Activated CD4-positive, alpha-beta T cell treated with anti-CD3 and anti-CD28 coated beads, Interleukin-2, amount 10 ng/mL, durations not matched to agents 24 days and 14 days (primary cell): ENCODE results near the gene ABHD14A. TPM values are rescaled to one million over a fixed set of nuclear protein-coding genes. Genes with fewer than 3 reads are reported as not detected.

ENCODE experiments used
- DNase-seq: peaks from one replicate; pipeline ENCODE4 v3.0.0; 2022
- H3K27ac Mint-ChIP-seq: one replicate; pipeline ENCODE4 v1.8.0; 2022; ENCODE audit warnings: mild to moderate bottlenecking, mixed read lengths
- H3K27me3 Mint-ChIP-seq: one replicate; pipeline ENCODE4 v1.8.0; 2022; ENCODE audit warnings: mixed read lengths
- H3K36me3 Mint-ChIP-seq: one replicate; pipeline ENCODE4 v1.8.0; 2022; ENCODE audit warnings: low read depth, mild to moderate bottlenecking, mixed read lengths
- H3K4me1 Mint-ChIP-seq: one replicate; pipeline ENCODE4 v1.8.0; 2021; ENCODE audit warnings: mixed read lengths
- H3K4me3 Mint-ChIP-seq: one replicate; pipeline ENCODE4 v1.8.0; 2022; ENCODE audit warnings: mild to moderate bottlenecking, moderate library complexity, mixed read lengths
- H3K9me3 Mint-ChIP-seq: one replicate; pipeline ENCODE4 v1.8.0; 2021; ENCODE audit warnings: mixed read lengths
- intact Hi-C: fragments of 100-400 bp; cut with micrococcal nuclease; formaldehyde crosslinking; loops from one replicate; pipeline ENCODE4 v1.15.1; 2023
- total RNA-seq: library from RNA; stranded (reverse); gene quantifications from 2 replicates; pipeline ENCODE4 v1.2.3, GENCODE V29; 2022

The ABHD14A gene
- total RNA-seq, 1 donor from 2014 or later: 12.3 TPM

DNA sequence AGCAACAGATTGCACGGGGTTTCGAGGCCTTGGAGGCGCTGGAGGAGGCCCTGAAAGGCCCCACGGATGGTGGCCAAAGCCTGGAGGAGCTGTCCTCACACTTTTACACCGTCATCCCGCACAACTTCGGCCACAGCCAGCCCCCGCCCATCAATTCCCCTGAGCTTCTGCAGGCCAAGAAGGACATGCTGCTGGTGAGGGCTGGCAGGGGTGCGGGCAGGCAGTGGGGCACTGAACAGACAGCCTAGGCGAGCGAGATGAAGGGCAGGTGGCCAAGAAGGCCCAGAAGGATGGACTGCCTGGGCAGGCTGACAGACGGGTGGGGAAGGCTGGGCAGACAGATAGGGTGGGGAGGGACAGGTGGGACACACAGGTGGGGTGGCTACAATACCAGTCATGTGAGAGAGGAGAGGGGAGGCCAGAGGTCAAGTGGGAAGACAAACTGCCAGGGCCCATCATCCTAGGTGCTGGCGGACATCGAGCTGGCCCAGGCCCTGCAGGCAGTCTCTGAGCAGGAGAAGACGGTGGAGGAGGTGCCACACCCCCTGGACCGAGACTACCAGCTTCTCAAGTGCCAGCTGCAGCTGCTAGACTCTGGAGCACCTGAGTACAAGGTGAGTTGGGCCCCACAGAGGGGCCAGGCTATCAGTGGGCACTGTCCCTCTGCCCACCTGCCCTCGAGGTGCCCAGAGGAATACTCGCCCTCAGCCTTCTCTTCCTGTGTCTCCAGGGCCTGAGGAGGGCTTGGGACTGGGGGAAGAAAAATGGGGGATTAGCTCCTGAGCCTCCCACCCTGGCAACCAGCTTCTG is 29.6 kb upstream of the ABHD14A start:
- Mint-ChIP-seq H3K4me3 (no peak overlapping the region), H3K9me3 (no peaks in the 10 kb centered on the region), H3K27me3 (no peaks in the 10 kb centered on the region), H3K36me3 (peaks cover 10% of the 10 kb centered on the region), H3K4me1 (peaks cover 14% of the 10 kb centered on the region), H3K27ac (no peak overlapping the region)
- intact Hi-C loops: no loop called here
- DNase-seq: no peak

GRCh38 chr3:51945926-51946705 is 28.7 kb upstream of the ABHD14A start:
- no peaks in the 10 kb centered on the region for H3K27me3 Mint-ChIP-seq
- no peak for DNase-seq
- no peak overlapping the region for H3K4me3 Mint-ChIP-seq
- intact Hi-C loops: no loop called here
- H3K9me3 Mint-ChIP-seq: no peaks in the 10 kb centered on the region
- H3K4me1 Mint-ChIP-seq: peaks cover 5% of the 10 kb centered on the region
- H3K27ac Mint-ChIP-seq: no peak overlapping the region
- peaks cover 3% of the 10 kb centered on the region for H3K36me3 Mint-ChIP-seq

- intact Hi-C loops: no loop called here
- Mint-ChIP-seq H3K27me3 (no peaks in the 10 kb centered on the region), H3K4me1 (peaks cover 4% of the 10 kb centered on the region), H3K27ac (no peak overlapping the region), H3K9me3 (no peaks in the 10 kb centered on the region), H3K4me3 (no peak overlapping the region), H3K36me3 (peaks cover 3% of the 10 kb centered on the region)
- no peak for DNase-seq
Observed at GRCh38 chr3:51946796-51947195, 28.1 kb upstream of the ABHD14A start.

DNA sequence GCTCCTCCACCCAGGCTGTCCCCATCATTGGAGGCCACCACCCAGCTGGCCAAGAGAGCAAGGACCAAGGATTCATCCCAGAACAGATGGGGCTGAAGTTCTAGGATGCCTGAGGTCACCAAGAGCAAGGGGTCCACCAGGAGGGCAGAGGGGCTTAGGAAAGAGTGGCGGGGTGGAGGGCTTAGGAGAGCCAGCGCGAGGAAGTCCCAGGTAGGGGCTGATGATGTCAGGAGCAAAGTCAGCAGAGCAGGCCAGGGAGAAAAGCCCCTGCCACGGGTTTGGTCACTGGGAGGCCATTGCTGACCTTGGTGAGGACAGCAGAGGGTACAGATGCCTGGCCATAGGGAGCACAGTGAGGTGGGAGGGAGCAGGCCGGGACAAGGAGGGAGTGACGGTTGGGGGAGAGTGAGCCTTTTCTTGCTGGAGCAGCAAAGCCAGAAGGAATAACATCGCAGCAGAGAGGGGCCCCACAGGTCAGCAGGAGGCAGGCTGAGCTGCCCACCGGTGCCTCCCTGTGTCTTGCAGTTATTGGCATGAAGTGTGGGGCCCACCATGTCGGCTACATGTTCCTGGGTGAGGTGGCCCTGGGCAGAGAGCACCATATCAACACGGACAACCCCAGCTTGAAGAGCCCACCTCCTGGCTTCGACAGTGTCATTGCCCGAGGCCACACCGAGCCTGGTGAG is 27.5 kb upstream of the ABHD14A start:
- no peak for DNase-seq
- no peaks in the 10 kb centered on the region for H3K9me3 Mint-ChIP-seq
- no peak overlapping the region for H3K27ac Mint-ChIP-seq
- H3K36me3 Mint-ChIP-seq: peaks cover 3% of the 10 kb centered on the region
- intact Hi-C loops: no loop called here
- H3K4me3 Mint-ChIP-seq: no peak overlapping the region
- no peaks in the 10 kb centered on the region for H3K27me3 Mint-ChIP-seq
- H3K4me1 Mint-ChIP-seq: peaks cover 4% of the 10 kb centered on the region

DNA sequence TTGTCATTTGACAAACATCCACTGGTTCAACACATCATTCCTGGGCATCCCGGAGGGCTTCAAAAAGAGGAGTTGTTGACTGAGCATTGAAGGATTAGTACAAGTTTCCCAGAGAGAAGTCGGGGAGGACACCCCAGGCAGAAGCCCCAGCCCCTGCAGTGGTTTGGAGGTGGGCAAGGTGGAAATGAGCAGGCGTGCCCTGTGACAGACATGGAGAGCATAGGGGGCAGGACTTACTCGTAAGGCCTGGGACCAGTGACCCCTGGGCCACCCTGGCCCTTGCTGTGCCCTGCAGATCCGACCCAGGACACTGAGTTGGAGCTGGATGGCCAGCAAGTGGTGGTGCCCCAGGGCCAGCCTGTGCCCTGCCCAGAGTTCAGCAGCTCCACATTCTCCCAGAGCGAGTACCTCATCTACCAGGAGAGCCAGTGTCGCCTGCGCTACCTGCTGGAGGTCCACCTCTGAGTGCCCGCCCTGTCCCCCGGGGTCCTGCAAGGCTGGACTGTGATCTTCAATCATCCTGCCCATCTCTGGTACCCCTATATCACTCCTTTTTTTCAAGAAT is 26.8 kb upstream of the ABHD14A start:
- Mint-ChIP-seq H3K27me3 (peaks cover 3% of the 10 kb centered on the region), H3K4me3 (no peak overlapping the region), H3K36me3 (peaks cover 3% of the 10 kb centered on the region), H3K9me3 (no peaks in the 10 kb centered on the region), H3K4me1 (peaks cover 1% of the 10 kb centered on the region), H3K27ac (no peak overlapping the region)
- intact Hi-C loops: no loop called here
- DNase-seq: no peak

DNA sequence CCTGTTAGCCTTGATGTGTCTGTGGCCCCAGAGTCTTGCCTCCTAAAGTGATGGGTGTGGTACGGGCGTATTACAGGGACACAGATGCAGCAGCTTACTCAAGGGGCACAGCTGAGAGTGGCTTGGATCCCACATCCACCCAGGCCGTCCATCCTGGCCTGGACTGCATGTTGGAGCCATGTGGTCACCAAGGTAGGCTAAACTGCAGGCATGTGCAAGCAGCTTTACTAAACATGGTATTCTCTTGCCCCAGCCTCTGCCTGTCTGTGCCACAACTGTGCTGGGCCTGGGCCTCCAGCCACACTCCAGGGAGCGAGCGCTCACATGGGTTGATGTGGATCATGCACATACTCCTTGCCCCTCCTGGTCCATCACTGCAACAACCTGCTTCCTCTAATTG is 25.7 kb upstream of the ABHD14A start:
- no peak for DNase-seq
- intact Hi-C loops: no loop called here

GRCh38 chr3:51950899-51951298 is 24.0 kb upstream of the ABHD14A start:
- H3K27ac Mint-ChIP-seq: no peak overlapping the region
- H3K4me3 Mint-ChIP-seq: no peak overlapping the region
- intact Hi-C loops: no loop called here
- no peak for DNase-seq
- H3K36me3 Mint-ChIP-seq: peaks cover 3% of the 10 kb centered on the region
- peaks cover 26% of the 10 kb centered on the region for H3K27me3 Mint-ChIP-seq
- H3K9me3 Mint-ChIP-seq: no peaks in the 10 kb centered on the region
- H3K4me1 Mint-ChIP-seq: no peaks in the 10 kb centered on the region

More for the DNA sequence above, 25.7 kb upstream of the ABHD14A start:
- H3K27ac Mint-ChIP-seq: no peak overlapping the region
- no peaks in the 10 kb centered on the region for H3K4me1 Mint-ChIP-seq
- H3K27me3 Mint-ChIP-seq: peaks cover 14% of the 10 kb centered on the region
- H3K36me3 Mint-ChIP-seq: peaks cover 3% of the 10 kb centered on the region
- no peaks in the 10 kb centered on the region for H3K9me3 Mint-ChIP-seq
- no peak overlapping the region for H3K4me3 Mint-ChIP-seq

DNA sequence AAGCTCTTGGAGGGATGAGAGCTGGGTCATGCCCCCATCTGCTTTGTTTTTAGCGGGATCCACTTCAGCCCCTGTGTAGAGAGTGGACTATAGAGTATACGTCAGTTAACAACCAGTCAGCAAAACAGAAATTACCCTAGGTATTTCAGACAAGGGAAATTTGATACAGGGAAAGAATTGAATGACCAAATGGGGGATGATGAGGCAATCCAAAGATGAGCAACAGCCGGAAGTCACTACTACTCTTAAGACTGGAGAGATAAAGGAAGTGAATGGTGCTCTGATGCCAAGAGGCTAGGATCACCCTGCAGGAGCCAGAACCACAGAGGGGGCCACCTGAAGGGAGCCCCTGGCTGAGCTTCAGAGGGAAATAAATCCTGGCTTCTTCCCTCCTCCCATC is 21.4 kb upstream of the ABHD14A start:
- H3K4me3 Mint-ChIP-seq: no peak overlapping the region
- no peaks in the 10 kb centered on the region for H3K4me1 Mint-ChIP-seq
- intact Hi-C loops: no loop called here
- no peak overlapping the region for H3K27ac Mint-ChIP-seq
- no peaks in the 10 kb centered on the region for H3K9me3 Mint-ChIP-seq
- H3K27me3 Mint-ChIP-seq: peaks cover 29% of the 10 kb centered on the region
- no peak for DNase-seq
- peaks cover 6% of the 10 kb centered on the region for H3K36me3 Mint-ChIP-seq

DNA sequence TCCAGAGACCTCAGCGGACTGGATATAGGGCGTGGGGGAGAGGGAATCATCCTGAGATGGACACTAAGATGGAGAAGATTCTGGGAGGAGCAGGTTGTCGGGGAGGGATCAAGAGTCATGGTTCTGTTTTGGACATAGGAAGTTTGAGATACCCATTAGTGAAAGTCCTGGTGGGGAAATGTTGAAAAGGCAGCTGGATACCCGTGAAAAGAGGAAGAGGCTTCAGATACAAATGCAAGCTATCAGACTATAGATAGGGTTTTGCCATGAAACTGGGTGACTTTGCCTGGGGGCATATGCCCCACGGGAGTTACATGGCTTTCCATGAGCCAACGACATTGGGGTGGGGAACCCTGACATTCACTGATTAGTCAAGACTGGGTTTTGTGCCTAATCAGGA is 20.8 kb upstream of the ABHD14A start:
- no peak for DNase-seq
- intact Hi-C loops: no loop called here
- Mint-ChIP-seq H3K36me3 (peaks cover 3% of the 10 kb centered on the region), H3K4me1 (no peaks in the 10 kb centered on the region), H3K9me3 (no peaks in the 10 kb centered on the region), H3K27me3 (peaks cover 29% of the 10 kb centered on the region), H3K4me3 (no peak overlapping the region), H3K27ac (no peak overlapping the region)

GRCh38 chr3:51954713-51955112 is 20.2 kb upstream of the ABHD14A start:
- H3K9me3 Mint-ChIP-seq: no peaks in the 10 kb centered on the region
- intact Hi-C loops: no loop called here
- peaks cover 3% of the 10 kb centered on the region for H3K36me3 Mint-ChIP-seq
- H3K4me1 Mint-ChIP-seq: no peaks in the 10 kb centered on the region
- no peak overlapping the region for H3K4me3 Mint-ChIP-seq
- H3K27ac Mint-ChIP-seq: no peak overlapping the region
- no peak for DNase-seq
- H3K27me3 Mint-ChIP-seq: peaks cover 29% of the 10 kb centered on the region

- no peaks in the 10 kb centered on the region for H3K4me1 Mint-ChIP-seq
- no peak for DNase-seq
- H3K4me3 Mint-ChIP-seq: no peak within 1 kb of the TSS
- H3K27ac Mint-ChIP-seq: no peak within 1 kb of the TSS
- intact Hi-C loops: no loop called here
- H3K36me3 Mint-ChIP-seq: peaks cover 3% of the 10 kb centered on the region
- H3K27me3 Mint-ChIP-seq: peaks cover 29% of the 10 kb centered on the region
- no peaks in the 10 kb centered on the region for H3K9me3 Mint-ChIP-seq
Observed at GRCh38 chr3:51955175-51955892, 19.5 kb upstream of the ABHD14A start, which contains the start of gene GPR62. Gene GPR62, plus strand, starts transcription at chr3:51955381. Its CDS starts 272 bp downstream, at chr3:51955653.

DNA sequence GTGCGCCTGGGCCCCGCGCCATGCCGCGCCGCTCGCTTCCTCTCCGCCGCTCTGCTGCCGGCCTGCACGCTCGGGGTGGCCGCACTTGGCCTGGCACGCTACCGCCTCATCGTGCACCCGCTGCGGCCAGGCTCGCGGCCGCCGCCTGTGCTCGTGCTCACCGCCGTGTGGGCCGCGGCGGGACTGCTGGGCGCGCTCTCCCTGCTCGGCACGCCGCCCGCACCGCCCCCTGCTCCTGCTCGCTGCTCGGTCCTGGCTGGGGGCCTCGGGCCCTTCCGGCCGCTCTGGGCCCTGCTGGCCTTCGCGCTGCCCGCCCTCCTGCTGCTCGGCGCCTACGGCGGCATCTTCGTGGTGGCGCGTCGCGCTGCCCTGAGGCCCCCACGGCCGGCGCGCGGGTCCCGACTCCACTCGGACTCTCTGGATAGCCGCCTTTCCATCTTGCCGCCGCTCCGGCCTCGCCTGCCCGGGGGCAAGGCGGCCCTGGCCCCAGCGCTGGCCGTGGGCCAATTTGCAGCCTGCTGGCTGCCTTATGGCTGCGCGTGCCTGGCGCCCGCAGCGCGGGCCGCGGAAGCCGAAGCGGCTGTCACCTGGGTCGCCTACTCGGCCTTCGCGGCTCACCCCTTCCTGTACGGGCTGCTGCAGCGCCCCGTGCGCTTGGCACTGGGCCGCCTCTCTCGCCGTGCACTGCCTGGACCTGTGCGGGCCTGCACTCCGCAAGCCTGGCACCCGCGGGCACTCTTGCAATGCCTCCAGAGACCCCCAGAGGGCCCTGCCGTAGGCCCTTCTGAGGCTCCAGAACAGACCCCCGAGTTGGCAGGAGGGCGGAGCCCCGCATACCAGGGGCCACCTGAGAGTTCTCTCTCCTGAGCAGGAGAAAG is 18.7 kb upstream of the ABHD14A start:
- intact Hi-C loops: no loop called here
- no peak overlapping the region for H3K4me3 Mint-ChIP-seq
- peaks cover 29% of the 10 kb centered on the region for H3K27me3 Mint-ChIP-seq
- H3K27ac Mint-ChIP-seq: no peak overlapping the region
- DNase-seq: peak; percentile 74
- no peaks in the 10 kb centered on the region for H3K9me3 Mint-ChIP-seq
- H3K36me3 Mint-ChIP-seq: peaks cover 3% of the 10 kb centered on the region
- no peaks in the 10 kb centered on the region for H3K4me1 Mint-ChIP-seq
